ENCODE data around the gene EZH1.
"Not testable (repeated sequence)": the region's sequence is repeated elsewhere in the genome, so short reads cannot be mapped to it uniquely, and the experiment has no call there.

The EZH1 gene

DNA sequence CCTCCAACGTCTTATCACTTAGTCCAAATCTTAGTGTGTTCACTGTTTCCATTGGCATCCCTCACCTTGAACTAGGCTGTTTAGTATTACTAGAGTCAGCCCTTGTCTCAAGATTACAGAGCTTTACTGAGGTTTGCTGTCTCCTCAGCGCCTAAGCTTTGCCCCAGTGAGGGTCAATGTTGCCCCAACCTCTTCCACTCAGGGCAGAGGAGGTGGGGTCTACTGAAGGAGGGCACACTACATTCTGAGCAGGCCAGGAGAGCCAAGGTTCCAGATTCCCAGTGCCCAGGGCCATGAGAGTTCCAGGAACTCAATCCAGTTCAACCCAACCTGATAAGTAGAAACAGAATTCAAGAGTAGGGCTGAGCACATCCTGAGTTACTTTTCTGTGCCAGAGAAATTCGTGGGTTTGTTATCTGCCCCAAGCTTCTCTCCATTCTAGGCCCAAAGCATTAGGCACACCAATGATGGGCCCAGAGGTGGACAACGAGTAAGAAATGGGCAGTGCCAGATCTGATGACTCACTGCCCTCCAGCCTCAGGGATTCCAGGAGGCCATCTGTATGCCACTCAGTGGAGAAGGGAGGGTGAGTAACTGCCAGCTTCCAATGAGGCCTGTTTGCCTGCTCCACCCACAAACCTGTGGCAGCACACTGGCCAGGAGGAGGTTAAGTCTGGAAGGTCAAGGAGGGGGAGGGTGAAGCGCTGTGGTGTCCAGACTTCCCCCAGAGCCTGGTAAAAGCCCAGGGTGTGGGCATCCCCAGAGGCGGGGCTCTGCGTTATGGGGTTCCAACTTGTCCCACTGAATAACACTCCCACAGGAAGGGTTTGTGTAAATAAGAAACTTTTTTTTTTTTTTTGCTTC lies 77.5 kb downstream of the EZH1 start:
- DNase-seq (ENCODE audit: low spot score), result no peak

DNA sequence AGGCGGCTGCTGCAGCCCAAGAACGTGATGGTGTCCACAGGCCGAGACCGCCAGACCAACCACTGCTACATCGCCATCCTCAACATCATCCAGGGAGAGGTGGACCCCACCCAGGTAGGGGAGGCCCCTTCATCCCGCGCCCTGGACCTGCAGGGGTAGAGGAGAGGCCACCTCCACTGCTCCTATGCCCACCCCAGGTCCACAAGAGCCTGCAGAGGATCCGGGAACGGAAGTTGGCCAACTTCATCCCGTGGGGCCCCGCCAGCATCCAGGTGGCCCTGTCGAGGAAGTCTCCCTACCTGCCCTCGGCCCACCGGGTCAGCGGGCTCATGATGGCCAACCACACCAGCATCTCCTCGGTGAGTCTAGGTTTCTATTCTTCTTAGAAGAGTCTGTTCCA lies 78.7 kb downstream of the EZH1 start:
- not testable (repeated sequence) for DNase-seq (ENCODE audit: low spot score)

DNA sequence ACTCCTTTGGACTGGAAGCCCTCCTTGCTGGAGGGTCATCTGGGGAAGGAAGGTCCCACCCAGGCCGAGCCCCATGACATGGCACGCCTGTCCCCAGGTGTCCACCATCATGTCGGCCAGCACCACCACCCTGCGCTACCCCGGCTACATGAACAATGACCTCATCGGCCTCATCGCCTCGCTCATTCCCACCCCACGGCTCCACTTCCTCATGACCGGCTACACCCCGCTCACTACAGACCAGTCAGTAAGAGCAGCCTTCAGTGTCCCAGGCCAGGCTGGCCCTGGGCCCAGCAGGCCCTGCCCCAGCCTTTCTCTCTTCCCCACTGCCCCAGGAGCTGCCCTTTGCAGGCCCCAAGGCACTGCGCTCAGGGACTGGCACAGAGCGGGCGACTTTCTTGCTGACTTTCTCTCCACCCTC lies 79.2 kb downstream of the EZH1 start:
- no peak for DNase-seq (ENCODE audit: low spot score)

DNA sequence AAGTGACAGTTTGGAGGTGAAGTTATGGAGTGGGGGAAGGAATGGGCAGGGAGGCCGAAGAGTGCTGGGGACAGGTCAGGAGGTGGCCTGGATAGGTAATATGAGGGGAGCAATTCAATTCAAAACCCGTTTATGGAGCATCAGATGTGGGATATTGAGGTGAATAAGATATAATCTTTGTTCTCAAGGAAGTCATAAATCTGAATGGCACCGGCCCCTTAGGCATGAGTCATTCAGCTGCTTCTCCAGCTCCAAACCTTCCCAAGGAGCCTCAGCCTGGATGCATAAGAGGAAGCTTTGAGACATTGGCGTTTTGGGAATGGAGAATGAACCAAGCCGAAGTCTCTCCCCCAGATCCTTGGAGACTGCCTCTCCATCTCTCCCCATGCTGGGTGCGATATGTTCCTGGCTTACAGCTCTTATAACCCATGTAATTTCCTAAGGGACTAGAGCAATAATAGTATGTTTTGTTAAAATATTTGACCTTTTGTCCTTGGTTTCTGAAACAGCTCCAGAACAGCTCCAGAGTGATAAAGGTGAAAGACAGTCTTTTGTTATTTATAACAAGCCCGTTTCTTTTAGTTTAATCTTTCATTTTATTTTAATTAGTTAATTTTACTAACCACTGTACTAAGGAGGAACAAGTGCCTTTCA lies 84.0 kb downstream of the EZH1 start:
- no peak for DNase-seq (ENCODE audit: low spot score)

DNA sequence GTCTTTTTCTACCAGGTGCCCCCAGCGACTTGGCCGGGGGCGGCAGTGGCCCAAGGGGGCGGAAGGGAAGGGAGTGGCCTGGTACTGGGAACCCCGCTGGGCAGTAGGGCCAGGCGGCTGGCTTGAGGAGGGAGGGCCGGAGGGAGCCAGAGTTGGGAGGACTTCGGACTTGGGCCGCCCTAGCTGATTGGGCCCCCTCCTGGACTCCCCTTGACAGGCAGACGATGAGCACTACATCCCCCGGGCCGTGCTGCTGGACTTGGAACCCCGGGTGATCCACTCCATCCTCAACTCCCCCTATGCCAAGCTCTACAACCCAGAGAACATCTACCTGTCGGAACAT lies 84.9 kb downstream of the EZH1 start:
- DNase-seq (ENCODE audit: low spot score), result not testable (repeated sequence)

DNA sequence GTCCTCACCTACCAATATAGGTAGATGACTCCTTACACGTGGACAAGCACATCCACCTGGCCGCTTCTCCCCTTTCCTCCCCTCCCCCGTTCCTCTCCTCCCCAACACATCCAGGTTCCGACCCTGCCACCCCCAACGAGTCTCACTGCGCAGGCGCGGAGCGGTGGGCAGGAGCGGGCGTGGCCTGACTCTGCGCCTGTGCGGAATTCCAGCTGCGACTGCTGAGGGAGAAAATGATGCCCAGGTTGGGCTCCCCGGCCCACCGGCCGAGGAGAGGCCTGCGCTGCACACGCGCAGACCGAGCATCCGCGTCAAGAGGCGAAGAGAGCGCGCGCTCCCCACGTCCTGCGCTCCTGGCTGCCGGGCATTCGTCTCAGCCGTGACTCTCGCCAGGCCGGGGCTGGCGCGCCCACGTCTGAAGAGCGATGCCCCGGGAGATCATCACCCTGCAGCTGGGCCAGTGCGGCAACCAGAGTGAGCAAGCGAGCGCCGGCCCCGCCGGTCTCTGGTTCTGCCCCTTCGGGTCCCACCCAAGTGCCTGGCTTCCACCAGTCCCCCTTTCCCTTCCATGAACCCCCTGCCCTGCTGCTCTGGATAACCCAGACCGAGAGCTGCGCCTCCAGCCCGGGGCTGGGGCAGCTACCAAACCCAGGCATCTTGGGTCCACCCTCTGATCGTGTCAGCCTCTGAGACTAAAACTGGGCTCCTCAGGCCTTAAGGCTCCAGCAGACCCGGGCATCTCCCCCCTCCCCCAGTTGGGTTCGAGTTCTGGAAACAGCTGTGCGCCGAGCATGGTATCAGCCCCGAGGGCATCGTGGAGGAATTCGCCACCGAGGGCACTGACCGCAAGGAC lies 85.5 kb downstream of the EZH1 start, which contains the start of gene TUBG2:
TUBG2 (plus strand) TSS at position 206 of the 853 bp plus-strand sequence; CDS start at position 426, 220 bp downstream.
- DNase-seq (ENCODE audit: low spot score), result peak; percentile 79

DNA sequence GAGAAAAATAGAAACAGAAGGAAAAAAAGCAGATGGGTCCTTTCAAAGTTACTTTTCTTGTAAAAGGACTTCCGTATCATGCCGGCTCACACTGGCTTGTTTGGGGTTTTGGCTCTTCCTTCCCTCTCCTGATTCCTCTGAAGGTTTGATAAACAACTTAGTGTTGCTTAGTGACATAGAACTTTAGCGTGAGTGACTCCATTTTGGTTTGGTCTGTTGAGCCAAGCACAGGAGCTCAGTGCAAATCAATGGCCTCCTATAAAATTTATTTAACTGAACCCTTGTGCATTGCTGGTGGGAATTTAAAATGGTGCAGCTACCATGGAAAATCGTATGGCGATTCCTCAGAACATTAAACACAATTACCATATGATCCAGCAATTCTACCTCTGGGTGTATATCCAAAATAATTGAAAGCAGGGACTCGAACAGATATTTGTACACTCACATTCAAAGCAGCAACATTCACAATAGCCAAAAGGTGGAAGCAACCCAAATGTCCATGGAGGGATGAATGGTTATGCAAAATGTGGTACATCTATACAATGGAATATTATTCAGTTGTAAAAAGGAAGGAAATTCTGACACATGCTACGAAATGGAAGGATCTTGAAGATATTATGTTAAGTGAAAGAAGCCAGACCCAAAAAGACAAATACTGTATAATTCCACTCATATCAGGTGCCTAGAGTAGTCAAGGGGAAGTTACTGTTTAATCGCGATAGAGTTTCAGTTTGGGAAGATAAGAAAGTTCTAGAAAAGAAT lies 86.8 kb downstream of the EZH1 start:
- no peak for DNase-seq (ENCODE audit: low spot score)

DNA sequence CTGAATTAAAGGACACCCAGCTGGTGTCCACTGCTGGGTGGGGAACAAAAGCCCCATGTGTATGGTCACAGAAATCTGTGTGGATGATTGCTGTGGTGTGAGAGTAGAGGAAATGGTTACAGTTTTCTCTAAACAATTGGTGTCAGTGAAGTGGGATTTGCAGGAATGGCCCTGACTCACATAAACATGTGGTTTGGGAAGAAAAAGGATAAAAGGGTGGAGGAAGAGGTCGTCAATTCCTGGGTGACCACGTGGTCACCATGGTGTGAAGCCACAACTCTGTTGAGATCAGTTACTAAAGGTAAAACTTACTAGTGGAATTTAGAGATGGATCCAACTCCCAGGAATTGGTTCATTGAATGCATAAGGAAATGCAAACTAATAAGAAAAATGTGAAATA lies 89.3 kb downstream of the EZH1 start:
- DNase-seq (ENCODE audit: low spot score), result no peak

DNA sequence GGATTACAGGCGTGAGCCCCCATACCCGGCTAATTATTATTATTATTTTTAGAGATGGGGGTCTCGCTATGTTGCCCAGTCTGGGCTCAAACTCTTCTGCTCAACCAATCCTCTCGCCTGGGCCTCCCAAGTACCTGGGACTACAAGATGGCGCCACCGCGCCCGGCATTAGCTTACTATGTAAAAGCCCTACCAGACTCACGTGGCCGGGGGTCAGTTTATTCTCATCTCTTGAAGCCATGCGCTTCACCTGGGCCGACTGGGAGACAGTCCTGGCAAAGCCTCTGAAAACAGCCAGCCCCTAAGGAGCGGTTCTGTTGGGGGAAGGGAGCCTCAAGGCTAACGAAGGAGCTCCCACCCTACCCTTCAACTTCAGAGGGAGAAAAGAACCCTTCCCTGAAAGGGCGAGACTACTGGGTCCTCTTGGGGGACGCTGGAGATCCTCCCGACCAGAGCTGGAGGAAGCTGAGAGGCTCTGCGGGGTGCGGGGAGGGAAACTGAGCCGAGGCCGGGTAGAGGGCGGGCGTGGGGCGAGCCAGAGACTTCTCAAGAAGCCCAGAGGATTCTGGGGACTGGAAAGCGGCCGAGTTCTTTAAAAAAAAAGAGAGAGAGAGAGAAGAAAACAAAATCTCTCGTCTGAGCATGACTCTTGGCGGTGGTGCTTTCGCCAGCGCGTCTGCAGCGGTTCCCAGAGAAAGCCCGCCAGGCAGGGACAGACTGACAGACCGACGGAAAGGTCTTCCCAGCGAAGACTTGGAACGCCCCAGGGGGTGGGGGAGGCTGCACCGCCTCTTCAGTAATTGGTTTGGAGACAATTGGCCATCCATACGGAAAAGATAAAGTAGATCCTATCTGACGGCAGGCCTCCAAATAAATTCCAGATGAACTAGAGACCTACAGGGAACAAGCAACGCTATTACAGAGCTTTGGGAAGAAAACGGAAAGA lies 91.4 kb downstream of the EZH1 start:
- DNase-seq (ENCODE audit: low spot score), result no peak

DNA sequence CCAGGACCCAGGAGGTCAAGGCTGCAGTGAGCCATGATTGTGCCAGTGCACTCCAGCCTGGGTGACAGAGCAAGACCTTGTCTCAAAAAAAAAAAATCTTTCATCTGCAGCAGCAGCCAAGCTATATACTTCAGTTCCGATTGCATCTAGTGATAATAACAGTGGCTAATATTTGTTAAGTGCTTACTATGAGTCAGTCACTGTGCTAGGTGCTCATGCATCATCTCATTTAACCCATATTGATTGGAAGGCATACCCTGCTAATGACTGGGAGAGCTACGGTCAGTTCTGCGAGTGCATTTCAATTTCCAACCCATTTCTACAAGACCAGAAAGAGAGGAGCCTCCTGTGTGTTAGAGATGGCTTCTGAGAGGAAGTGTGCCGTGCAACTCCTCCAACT lies 93.4 kb downstream of the EZH1 start:
- no peak for DNase-seq (ENCODE audit: low spot score)
